ENCODE data around the gene RAMAC.
"Not testable (repeated sequence)": the region's sequence is repeated elsewhere in the genome, so short reads cannot be mapped to it uniquely, and the experiment has no call there.

RAMAC gene

GRCh38 chr15:82995076-82995475 lies 9.1 kb downstream of the RAMAC start:
- Histone ChIP-seq H3K4me3 (ENCODE audit: control insufficient read depth in 1 of 7, extremely low read depth in 1 of 7, insufficient read depth in 4 of 7, low read depth in 2 of 7, low read length in 6 of 7) (no peak overlapping the region), H3K9me3 (ENCODE audit: control extremely low read depth in 1 of 5, control insufficient read depth in 4 of 5, insufficient read depth in 2 of 5, low read depth in 1 of 5, low read length in 4 of 5) (no peaks in the 10 kb centered on the region), H3K27me3 (replicated peaks in 2 of 5; ENCODE audit: control insufficient read depth in 4 of 5, insufficient read depth in 5 of 5, low read length in 4 of 5) (no peaks in the 10 kb centered on the region), H3K4me1 (ENCODE audit: control extremely low read depth in 1 of 4, control insufficient read depth in 4 of 4, insufficient read depth in 4 of 4, low read length in 3 of 4) (peaks cover 0 to 3% (median under 1%) of the 10 kb centered on the region in 4 experiments), H3K36me3 (ENCODE audit: control insufficient read depth in 4 of 4, insufficient read depth in 4 of 4, low read length in 3 of 4) (peaks cover 0 to 5% (median 2%) of the 10 kb centered on the region in 4 experiments), H3K27ac (ENCODE audit: insufficient read depth in 1 of 2, low read depth in 1 of 2, low read length in 2 of 2, poor library complexity in 1 of 2, severe bottlenecking in 2 of 2) (no peak overlapping the region)
- DNase-seq, result no peak
- ChIA-PET CTCF (interaction anchor here (1.1 kb wide), 1 partner anchor 146 kb away, joined by 3 read pairs; no protein-coding TSS in a partner anchor), POLR2A (no interaction called here)
- WGBS (ENCODE audit: insufficient coverage), result 100% methylated on average over 2 of the region's 2 CpGs

DNA sequence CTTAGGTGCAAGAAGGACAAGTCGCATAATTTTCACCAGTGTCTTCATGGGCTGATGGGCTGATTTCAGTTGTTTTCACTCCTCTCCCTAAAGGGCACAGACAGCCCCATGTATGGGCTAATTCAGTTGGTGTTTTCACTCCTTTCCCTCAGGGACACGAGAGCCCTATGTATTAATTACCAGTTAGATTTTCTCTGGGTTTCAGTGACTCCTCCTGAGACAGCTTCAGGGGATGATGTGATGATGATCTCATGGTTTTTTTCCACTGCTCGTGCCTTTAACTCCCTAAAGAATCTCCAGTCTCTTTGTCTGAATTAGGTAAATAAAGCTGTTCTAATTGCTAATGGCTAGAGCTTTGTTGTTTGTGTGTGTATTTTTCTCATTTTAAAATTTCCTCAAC lies 9.9 kb downstream of the RAMAC start:
- Histone ChIP-seq H3K27ac (ENCODE audit: insufficient read depth in 1 of 2, low read depth in 1 of 2, low read length in 2 of 2, poor library complexity in 1 of 2, severe bottlenecking in 2 of 2) (no peak overlapping the region), H3K9me3 (ENCODE audit: control extremely low read depth in 1 of 5, control insufficient read depth in 4 of 5, insufficient read depth in 2 of 5, low read depth in 1 of 5, low read length in 4 of 5) (no peaks in the 10 kb centered on the region), H3K4me1 (ENCODE audit: control extremely low read depth in 1 of 4, control insufficient read depth in 4 of 4, insufficient read depth in 4 of 4, low read length in 3 of 4) (peaks cover 0 to 6% (median 2%) of the 10 kb centered on the region in 4 experiments), H3K36me3 (ENCODE audit: control insufficient read depth in 4 of 4, insufficient read depth in 4 of 4, low read length in 3 of 4) (peaks cover 0 to 3% (median under 1%) of the 10 kb centered on the region in 4 experiments), H3K27me3 (replicated peaks in 2 of 5; ENCODE audit: control insufficient read depth in 4 of 5, insufficient read depth in 5 of 5, low read length in 4 of 5) (no peaks in the 10 kb centered on the region), H3K4me3 (ENCODE audit: control insufficient read depth in 1 of 7, extremely low read depth in 1 of 7, insufficient read depth in 4 of 7, low read depth in 2 of 7, low read length in 6 of 7) (no peak overlapping the region)
- 100% methylated on average over 1 of the region's 3 CpGs for WGBS (ENCODE audit: insufficient coverage)
- ChIA-PET CTCF (interaction anchor here (1.0 to 1.1 kb wide), 2 partner anchors 24 to 147 kb away, joined by 3 read pairs; no protein-coding TSS in a partner anchor), POLR2A (no interaction called here)
- DNase-seq, result no peak

DNA sequence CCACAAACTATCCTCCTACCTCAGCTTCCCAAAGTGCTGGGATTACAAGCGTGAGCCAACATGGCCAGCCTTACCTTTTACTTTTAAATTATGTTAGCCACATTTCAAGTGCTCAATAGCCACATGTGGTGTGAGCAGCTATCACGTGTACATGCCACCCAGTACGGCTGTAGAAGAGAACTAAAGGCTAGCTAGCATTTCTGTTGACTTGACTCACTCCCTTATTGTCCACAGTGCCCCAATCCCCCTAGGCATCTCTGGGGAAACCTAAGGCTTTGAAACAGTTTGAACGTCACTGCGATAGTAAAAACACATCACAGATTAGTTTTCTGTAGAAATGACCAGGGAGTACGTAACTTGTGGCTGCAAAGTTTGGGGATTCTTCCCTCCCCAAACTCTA lies 13.4 kb downstream of the RAMAC start:
- WGBS (ENCODE audit: insufficient coverage), result 89% methylated on average over 2 of the region's 6 CpGs
- POLR2A ChIA-PET, result interaction anchor here (0.5 to 1.2 kb wide), 2 partner anchors 150 to 862 kb away, joined by 4 read pairs; no protein-coding TSS in a partner anchor
- DNase-seq, result no peak
- Histone ChIP-seq H3K4me1 (ENCODE audit: control extremely low read depth in 1 of 4, control insufficient read depth in 4 of 4, insufficient read depth in 4 of 4, low read length in 3 of 4) (peaks cover 0 to 6% (median 2%) of the 10 kb centered on the region in 4 experiments), H3K27ac (ENCODE audit: insufficient read depth in 1 of 2, low read depth in 1 of 2, low read length in 2 of 2, poor library complexity in 1 of 2, severe bottlenecking in 2 of 2) (no peak overlapping the region), H3K27me3 (replicated peaks in 2 of 5; ENCODE audit: control insufficient read depth in 4 of 5, insufficient read depth in 5 of 5, low read length in 4 of 5) (no peaks in the 10 kb centered on the region), H3K9me3 (ENCODE audit: control extremely low read depth in 1 of 5, control insufficient read depth in 4 of 5, insufficient read depth in 2 of 5, low read depth in 1 of 5, low read length in 4 of 5) (no peaks in the 10 kb centered on the region), H3K36me3 (ENCODE audit: control insufficient read depth in 4 of 4, insufficient read depth in 4 of 4, low read length in 3 of 4) (peaks cover 0 to 3% (median 0%) of the 10 kb centered on the region in 4 experiments), H3K4me3 (ENCODE audit: control insufficient read depth in 1 of 7, extremely low read depth in 1 of 7, insufficient read depth in 4 of 7, low read depth in 2 of 7, low read length in 6 of 7) (no peak overlapping the region)
- CTCF ChIA-PET, result interaction anchor here (0.7 to 5.2 kb wide), 20 partner anchors 7 to 469 kb away, joined by 3 to 71 read pairs (median 4); partner anchors contain the start of genes C15orf40 and RAMAC

DNA sequence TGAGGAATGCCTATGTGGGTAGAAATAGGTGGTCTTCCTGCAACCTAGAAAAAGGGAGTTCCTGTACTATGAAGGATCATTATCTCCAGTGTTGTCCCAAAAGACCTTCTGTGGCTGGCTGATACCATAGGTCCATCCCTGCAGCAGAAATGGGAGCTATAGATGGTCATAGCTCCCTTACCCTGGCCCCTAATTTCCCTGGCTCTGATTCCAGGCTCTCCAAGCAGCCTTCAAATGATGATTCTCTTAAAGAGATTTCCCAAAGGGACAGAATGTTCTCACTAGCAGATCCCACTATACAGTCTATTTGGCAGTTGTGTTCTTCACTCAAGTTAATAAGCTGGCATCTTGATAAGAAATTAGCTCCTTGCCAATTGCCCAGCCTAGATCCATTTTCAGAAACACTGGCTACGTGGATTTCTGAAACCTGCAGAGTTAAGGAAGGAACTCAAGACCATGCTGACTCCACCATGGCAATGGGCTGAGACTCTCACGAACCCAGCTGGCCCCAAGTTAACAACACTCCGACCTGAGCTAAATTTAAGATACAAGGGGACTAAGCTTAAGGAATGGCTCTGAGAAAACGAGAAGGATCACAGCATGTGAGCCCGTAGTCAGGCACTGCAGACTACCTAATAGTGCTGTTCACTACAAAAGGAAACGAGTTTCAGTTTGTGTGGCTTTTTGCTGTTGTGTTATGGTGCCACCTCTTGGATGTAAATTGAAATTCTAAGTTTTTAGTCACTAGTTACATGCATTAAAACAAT lies 14.1 kb downstream of the RAMAC start:
- Histone ChIP-seq H3K4me3 (ENCODE audit: control insufficient read depth in 1 of 7, extremely low read depth in 1 of 7, insufficient read depth in 4 of 7, low read depth in 2 of 7, low read length in 6 of 7) (peak overlapping the region; percentile 3 to 92 (median 61)), H3K9me3 (ENCODE audit: control extremely low read depth in 1 of 5, control insufficient read depth in 4 of 5, insufficient read depth in 2 of 5, low read depth in 1 of 5, low read length in 4 of 5) (no peaks in the 10 kb centered on the region), H3K27me3 (replicated peaks in 2 of 5; ENCODE audit: control insufficient read depth in 4 of 5, insufficient read depth in 5 of 5, low read length in 4 of 5) (no peaks in the 10 kb centered on the region), H3K27ac (ENCODE audit: insufficient read depth in 1 of 2, low read depth in 1 of 2, low read length in 2 of 2, poor library complexity in 1 of 2, severe bottlenecking in 2 of 2) (no peak overlapping the region), H3K36me3 (ENCODE audit: control insufficient read depth in 4 of 4, insufficient read depth in 4 of 4, low read length in 3 of 4) (peaks cover 0 to 6% (median 4%) of the 10 kb centered on the region in 4 experiments), H3K4me1 (ENCODE audit: control extremely low read depth in 1 of 4, control insufficient read depth in 4 of 4, insufficient read depth in 4 of 4, low read length in 3 of 4) (peaks cover 0 to 6% (median 2%) of the 10 kb centered on the region in 4 experiments)
- ChIA-PET CTCF (interaction anchor here (0.6 to 5.2 kb wide), 37 partner anchors 8 to 469 kb away, joined by 3 to 71 read pairs (median 3); partner anchors contain the start of genes C15orf40 and RAMAC), POLR2A (interaction anchor here (1.2 kb wide), 1 partner anchor 150 kb away, joined by 4 read pairs; no protein-coding TSS in a partner anchor)
- 0% methylated on average over 4 of the region's 6 CpGs for WGBS (ENCODE audit: insufficient coverage)
- peak; percentile 73 to 87 (median 87) for DNase-seq

GRCh38 chr15:83000672-83001031 lies 14.6 kb downstream of the RAMAC start:
- peak overlapping the region in 3 of 7 experiments; percentile 69 to 92 (median 81) for H3K4me3 ChIP-seq (ENCODE audit: control insufficient read depth in 1 of 7, extremely low read depth in 1 of 7, insufficient read depth in 4 of 7, low read depth in 2 of 7, low read length in 6 of 7)
- 100% methylated on average over 3 of the region's 3 CpGs for WGBS (ENCODE audit: insufficient coverage)
- not testable (repeated sequence) for H3K4me1 ChIP-seq (ENCODE audit: control extremely low read depth in 1 of 4, control insufficient read depth in 4 of 4, insufficient read depth in 4 of 4, low read length in 3 of 4); H3K36me3 ChIP-seq (ENCODE audit: control insufficient read depth in 4 of 4, insufficient read depth in 4 of 4, low read length in 3 of 4); DNase-seq; H3K27ac ChIP-seq (ENCODE audit: insufficient read depth in 1 of 2, low read depth in 1 of 2, low read length in 2 of 2, poor library complexity in 1 of 2, severe bottlenecking in 2 of 2); H3K27me3 ChIP-seq (replicated peaks in 2 of 5; ENCODE audit: control insufficient read depth in 4 of 5, insufficient read depth in 5 of 5, low read length in 4 of 5); H3K9me3 ChIP-seq (ENCODE audit: control extremely low read depth in 1 of 5, control insufficient read depth in 4 of 5, insufficient read depth in 2 of 5, low read depth in 1 of 5, low read length in 4 of 5)
- ChIA-PET POLR2A (interaction anchor here (1.2 kb wide), 1 partner anchor 151 kb away, joined by 4 read pairs; no protein-coding TSS in a partner anchor), CTCF (interaction anchor here (0.6 to 5.2 kb wide), 31 partner anchors 9 to 470 kb away, joined by 3 to 71 read pairs (median 3); partner anchors contain the start of genes C15orf40 and RAMAC)

- Histone ChIP-seq H3K36me3 (ENCODE audit: control insufficient read depth in 4 of 4, insufficient read depth in 4 of 4, low read length in 3 of 4) (peaks cover 12 to 29% (median 23%) of the 10 kb centered on the region in 4 experiments), H3K27me3 (replicated peaks in 2 of 5; ENCODE audit: control insufficient read depth in 4 of 5, insufficient read depth in 5 of 5, low read length in 4 of 5) (no peaks in the 10 kb centered on the region), H3K9me3 (ENCODE audit: control extremely low read depth in 1 of 5, control insufficient read depth in 4 of 5, insufficient read depth in 2 of 5, low read depth in 1 of 5, low read length in 4 of 5) (no peaks in the 10 kb centered on the region), H3K4me1 (ENCODE audit: control extremely low read depth in 1 of 4, control insufficient read depth in 4 of 4, insufficient read depth in 4 of 4, low read length in 3 of 4) (peaks cover 18 to 37% (median 24%) of the 10 kb centered on the region in 4 experiments), H3K27ac (ENCODE audit: insufficient read depth in 1 of 2, low read depth in 1 of 2, low read length in 2 of 2, poor library complexity in 1 of 2, severe bottlenecking in 2 of 2) (peak overlapping the region; percentile 61 to 77), H3K4me3 (ENCODE audit: control insufficient read depth in 1 of 7, extremely low read depth in 1 of 7, insufficient read depth in 4 of 7, low read depth in 2 of 7, low read length in 6 of 7) (peak overlapping the region; percentile 69 to 94 (median 90))
- WGBS (ENCODE audit: insufficient coverage), result 12% methylated on average over 13 of the region's 15 CpGs
- DNase-seq, result peak; percentile 83 to 90 (median 89)
- CTCF ChIA-PET, result interaction anchor here (0.8 to 4.7 kb wide), 19 partner anchors 8 to 471 kb away, joined by 3 to 37 read pairs (median 3); partner anchors contain the start of genes HDGFL3 and RPS17
- POLR2A ChIA-PET, result interaction anchor here (1.3 kb wide), 1 partner anchor 197 kb away, joined by 6 read pairs; the partner anchor contains the start of gene HDGFL3
Measured at GRCh38 chr15:83010709-83011270, 24.8 kb downstream of the RAMAC start.
